ENCODE data around the gene FAM167B.

The FAM167B gene

DNA sequence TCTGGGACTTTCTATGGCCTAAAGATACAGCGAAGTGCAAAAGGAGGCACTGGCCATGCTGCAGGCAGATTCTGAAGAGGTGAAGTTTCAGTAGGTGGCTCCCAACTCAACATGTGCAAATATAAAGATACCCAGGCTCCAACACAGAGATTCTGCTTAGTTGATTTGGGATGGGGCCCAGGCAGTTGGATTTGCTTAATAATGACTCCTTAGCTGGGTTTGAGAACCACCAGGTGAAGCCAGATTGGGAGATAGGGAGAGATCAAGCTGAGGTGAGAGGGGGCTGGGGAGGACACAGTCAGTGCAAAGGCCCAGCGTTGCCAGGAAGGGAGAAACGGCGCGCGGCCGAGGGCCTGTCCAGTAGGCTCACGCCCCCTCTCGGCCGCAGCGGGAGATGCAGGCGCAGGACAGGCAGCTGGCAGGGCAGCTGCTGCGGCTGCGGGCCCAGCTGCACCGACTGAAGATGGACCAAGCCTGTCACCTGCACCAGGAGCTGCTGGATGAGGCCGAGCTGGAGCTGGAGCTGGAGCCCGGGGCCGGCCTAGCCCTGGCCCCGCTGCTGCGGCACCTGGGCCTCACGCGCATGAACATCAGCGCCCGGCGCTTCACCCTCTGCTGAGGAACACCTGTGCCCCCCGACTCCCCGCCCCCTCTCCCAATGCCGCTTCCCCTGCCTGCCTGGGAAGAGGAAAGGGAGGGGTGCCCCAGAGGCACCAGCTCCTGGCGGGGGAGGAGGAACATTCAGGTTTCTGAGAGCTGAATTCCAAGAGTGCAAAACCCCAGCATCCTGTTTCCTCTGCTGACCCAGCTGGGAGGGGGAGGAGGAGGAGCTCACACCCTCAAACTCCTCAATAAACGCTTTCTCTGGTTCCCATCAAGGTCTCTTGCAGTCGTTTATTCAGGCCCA, 1.2 kb downstream of the FAM167B start:
- TF ChIP-seq TAF1 (IDR thresholded peaks at IDR 0.05; ENCODE audit: borderline replicate concordance, insufficient read depth, low read length) (no peak), SIN3A (IDR thresholded peaks at IDR 0.05; ENCODE audit: borderline replicate concordance, insufficient read depth, low read length) (0 out of 2 replicates have a peak, but pooled peaks have one; percentile 27), POLR2AphosphoS5 (IDR thresholded peaks at IDR 0.05; ENCODE audit: low read depth, low read length) (no peak), FOXP2 (optimal IDR thresholded peaks at IDR 0.05; ENCODE audit: borderline replicate concordance, extremely low read depth, extremely low read length, insufficient read depth) (peak; percentile 82)
- TF ChIP-seq, protein P1, sequence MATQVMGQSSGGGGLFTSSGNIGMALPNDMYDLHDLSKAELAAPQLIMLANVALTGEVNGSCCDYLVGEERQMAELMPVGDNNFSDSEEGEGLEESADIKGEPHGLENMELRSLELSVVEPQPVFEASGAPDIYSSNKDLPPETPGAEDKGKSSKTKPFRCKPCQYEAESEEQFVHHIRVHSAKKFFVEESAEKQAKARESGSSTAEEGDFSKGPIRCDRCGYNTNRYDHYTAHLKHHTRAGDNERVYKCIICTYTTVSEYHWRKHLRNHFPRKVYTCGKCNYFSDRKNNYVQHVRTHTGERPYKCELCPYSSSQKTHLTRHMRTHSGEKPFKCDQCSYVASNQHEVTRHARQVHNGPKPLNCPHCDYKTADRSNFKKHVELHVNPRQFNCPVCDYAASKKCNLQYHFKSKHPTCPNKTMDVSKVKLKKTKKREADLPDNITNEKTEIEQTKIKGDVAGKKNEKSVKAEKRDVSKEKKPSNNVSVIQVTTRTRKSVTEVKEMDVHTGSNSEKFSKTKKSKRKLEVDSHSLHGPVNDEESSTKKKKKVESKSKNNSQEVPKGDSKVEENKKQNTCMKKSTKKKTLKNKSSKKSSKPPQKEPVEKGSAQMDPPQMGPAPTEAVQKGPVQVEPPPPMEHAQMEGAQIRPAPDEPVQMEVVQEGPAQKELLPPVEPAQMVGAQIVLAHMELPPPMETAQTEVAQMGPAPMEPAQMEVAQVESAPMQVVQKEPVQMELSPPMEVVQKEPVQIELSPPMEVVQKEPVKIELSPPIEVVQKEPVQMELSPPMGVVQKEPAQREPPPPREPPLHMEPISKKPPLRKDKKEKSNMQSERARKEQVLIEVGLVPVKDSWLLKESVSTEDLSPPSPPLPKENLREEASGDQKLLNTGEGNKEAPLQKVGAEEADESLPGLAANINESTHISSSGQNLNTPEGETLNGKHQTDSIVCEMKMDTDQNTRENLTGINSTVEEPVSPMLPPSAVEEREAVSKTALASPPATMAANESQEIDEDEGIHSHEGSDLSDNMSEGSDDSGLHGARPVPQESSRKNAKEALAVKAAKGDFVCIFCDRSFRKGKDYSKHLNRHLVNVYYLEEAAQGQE (IDR thresholded peaks at IDR 0.05; ENCODE audit: insufficient read depth in 1 of 2, low read depth in 2 of 2, low read length in 2 of 2) = no peak

DNA sequence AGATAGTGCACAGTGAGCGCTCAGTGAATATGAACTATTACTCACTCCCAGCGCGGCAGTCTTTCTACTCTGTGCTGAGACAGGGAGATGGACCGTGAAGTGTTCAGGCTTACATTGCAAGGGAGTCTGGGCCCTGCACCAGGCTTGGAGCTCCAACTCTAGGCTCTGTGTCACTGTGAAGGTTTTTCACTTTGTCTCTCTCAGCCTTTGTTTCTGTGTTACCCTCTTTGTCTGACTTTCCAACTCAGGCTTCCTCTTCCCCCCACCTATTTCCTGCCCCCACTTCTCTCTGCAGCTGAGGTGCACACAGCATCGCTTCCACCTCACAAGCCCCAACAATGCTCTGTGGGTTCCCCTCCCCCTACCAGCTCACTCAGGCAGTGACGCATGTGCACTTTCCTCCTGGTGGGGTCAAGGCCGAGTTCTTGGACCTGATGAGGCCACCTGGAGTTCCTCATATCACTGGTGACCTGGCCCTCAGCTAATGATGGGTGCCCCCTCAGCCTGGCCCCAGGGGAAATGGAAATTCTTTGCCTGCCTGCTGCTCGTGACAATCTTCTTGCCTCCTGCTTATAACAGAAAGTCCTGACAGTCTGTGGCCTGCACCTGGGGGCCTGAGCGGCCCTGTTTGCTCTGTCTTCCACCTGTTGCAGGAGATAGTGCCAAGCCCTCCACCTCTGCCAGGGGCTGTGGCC, 3.0 kb downstream of the FAM167B start:
- TF ChIP-seq, protein P1 (IDR thresholded peaks at IDR 0.05; ENCODE audit: insufficient read depth in 1 of 2, low read depth in 2 of 2, low read length in 2 of 2) = no peak
- TF ChIP-seq SIN3A (IDR thresholded peaks at IDR 0.05; ENCODE audit: borderline replicate concordance, insufficient read depth, low read length) (no peak), FOXP2 (optimal IDR thresholded peaks at IDR 0.05; ENCODE audit: borderline replicate concordance, extremely low read depth, extremely low read length, insufficient read depth) (no peak), POLR2AphosphoS5 (IDR thresholded peaks at IDR 0.05; ENCODE audit: low read depth, low read length) (no peak), TAF1 (IDR thresholded peaks at IDR 0.05; ENCODE audit: borderline replicate concordance, insufficient read depth, low read length) (no peak)

DNA sequence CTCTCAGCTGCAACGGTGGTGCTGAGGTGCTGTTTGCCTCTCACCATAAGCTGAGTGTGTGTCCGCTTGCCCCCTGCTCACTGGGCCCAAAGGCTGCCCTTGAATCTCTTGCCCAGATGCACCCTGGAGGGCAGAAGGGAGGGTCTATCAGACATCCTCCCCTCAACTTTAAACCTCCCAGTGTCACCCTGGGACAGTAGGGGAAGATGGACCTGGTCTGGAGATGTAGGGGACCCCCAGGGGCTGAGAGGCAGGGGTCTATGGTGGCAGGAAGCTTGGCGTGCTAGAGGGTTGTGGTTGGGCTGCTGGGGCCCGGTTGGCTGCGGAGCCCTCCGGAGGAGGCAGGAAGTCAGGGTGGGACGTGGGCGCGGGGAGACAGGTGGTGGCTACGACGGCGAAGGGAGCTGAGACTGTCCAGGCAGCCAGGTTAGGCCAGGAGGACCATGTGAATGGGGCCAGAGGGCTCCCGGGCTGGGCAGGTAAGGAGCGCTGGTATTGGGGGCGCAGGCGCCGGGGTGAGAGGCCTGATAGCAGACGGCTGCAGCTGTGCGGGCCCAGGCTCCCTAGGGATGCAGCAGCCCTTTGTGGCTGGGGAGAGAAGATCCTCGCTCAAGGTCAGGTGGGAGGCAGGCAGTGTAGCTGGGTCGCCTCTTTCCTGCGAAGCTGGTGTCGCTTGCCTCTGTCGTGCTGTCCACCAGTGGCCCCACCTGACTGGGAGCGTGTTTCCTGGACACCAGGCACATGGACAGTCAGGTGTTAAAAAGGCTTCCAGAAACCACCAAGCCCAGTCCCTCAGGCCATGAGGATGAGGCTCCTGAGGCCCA, 4.1 kb downstream of the FAM167B start, which contains the start of gene LCK:
Gene LCK (plus strand): TSS at position 373 of the 824 bp plus-strand sequence. CDS start 23,065 bp downstream, outside the sequence.
- TF ChIP-seq, protein P1 (IDR thresholded peaks at IDR 0.05; ENCODE audit: insufficient read depth in 1 of 2, low read depth in 2 of 2, low read length in 2 of 2) = no peak
- no peak for TF ChIP-seq SIN3A (IDR thresholded peaks at IDR 0.05; ENCODE audit: borderline replicate concordance, insufficient read depth, low read length)
- TF ChIP-seq FOXP2 (optimal IDR thresholded peaks at IDR 0.05; ENCODE audit: borderline replicate concordance, extremely low read depth, extremely low read length, insufficient read depth) = no peak
- no peak for TF ChIP-seq TAF1 (IDR thresholded peaks at IDR 0.05; ENCODE audit: borderline replicate concordance, insufficient read depth, low read length)
- no peak for TF ChIP-seq POLR2AphosphoS5 (IDR thresholded peaks at IDR 0.05; ENCODE audit: low read depth, low read length)

DNA sequence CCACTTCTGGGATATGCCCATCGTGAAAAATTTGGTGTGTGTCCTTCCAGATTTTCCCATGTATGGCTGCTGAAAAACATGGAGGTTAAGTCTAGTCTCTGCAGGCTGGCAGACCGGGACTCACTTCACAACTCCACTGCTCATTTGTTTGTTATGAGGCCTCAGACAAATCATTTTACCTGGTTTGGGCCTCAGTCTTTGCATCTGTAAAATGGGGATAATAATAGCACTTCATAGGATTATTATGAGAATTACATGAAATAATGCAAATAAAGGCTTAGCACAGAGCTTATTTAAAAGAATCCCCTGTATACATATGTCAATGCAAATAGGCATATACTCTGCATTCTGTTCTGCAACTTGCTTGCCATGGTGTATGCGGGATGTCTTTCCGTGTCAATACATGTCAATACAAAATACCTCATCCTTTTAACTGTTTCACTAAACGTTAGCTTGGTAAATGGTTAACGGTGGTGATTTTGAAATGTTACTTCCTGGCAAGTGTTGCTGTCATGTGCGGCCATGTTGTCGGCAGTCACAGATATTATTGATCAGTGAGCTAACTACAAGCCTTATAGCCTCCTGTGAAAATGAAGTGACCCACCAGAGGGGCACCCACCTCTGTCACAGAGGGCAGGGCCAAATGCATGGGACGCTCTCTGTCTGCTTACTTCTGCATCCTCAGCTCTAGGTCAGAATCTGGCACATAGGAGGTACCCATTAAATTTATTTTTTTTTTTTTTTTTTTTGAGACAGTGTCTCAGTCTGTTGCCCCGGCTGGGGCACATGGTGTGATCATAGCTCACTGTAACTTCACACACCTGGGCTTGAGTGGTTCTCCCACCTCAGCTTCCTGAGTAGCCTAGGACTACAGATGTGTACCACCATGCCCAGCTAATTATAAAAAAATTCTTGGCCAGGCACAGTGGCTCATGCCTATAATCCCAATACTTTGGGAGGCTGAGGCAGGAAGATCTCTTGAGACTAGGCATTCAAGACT, 8.3 kb downstream of the FAM167B start:
- TF ChIP-seq TAF1 (IDR thresholded peaks at IDR 0.05; ENCODE audit: borderline replicate concordance, insufficient read depth, low read length) (no peak), POLR2AphosphoS5 (IDR thresholded peaks at IDR 0.05; ENCODE audit: low read depth, low read length) (no peak), SIN3A (IDR thresholded peaks at IDR 0.05; ENCODE audit: borderline replicate concordance, insufficient read depth, low read length) (no peak), FOXP2 (optimal IDR thresholded peaks at IDR 0.05; ENCODE audit: borderline replicate concordance, extremely low read depth, extremely low read length, insufficient read depth) (no peak)
- TF ChIP-seq, protein P1 (IDR thresholded peaks at IDR 0.05; ENCODE audit: insufficient read depth in 1 of 2, low read depth in 2 of 2, low read length in 2 of 2) = no peak

Data from PFSK-1 (cell line).